HCT116 (cell line): Measurements from ENCODE around the gene GLOD4.

Experiments
- EZH2 ChIP-seq: fragments of 200-600 bp; sonication (generic); IDR thresholded peaks from 2 replicates; pipeline ENCODE4 v1.6.1; 2017; ENCODE audit warnings: antibody characterized with exemption, mixed run types
- TF ChIP-seq, protein P1 (sequence below), 3 experiments: fragments of 200-600 bp in 1 of 3; sonication (generic) in 1 of 3; IDR thresholded peaks in 2 of 3; conservative IDR thresholded peaks in 1 of 3; 2 replicates each; pipeline ENCODE4 v1.5.1; 2012 to 2017; ENCODE audit warnings: low read depth in 2 of 3, low read length in 2 of 3, antibody characterized with exemption in 1 of 3, borderline replicate concordance in 1 of 3, control low read depth in 1 of 3, mild to moderate bottlenecking in 1 of 3, mixed read lengths in 1 of 3, mixed run types in 1 of 3, moderate library complexity in 1 of 3; ENCODE audit not compliant: insufficient read depth in 1 of 3

DNA sequence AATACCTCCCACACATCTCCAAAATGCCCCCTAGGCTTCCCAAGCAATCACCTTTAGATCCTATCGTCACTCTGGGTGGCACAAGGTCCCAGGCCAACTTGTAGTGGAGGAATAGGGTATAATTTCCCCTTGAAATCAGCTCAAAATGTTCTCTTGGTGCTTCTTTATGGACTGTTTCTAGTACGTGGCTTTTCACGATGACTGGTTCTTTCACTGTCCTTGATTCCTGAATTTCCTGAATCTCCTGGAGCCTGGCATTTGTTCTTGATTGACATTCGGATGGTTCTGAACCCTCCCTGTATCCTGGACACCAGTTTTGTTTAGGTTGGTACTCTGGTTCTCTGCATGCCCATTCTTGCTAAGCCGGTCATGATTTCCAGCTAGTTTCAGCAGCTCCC is 60.5 kb downstream of the GLOD4 start:
- TF ChIP-seq EZH2 = no peak
- TF ChIP-seq, protein P1, sequence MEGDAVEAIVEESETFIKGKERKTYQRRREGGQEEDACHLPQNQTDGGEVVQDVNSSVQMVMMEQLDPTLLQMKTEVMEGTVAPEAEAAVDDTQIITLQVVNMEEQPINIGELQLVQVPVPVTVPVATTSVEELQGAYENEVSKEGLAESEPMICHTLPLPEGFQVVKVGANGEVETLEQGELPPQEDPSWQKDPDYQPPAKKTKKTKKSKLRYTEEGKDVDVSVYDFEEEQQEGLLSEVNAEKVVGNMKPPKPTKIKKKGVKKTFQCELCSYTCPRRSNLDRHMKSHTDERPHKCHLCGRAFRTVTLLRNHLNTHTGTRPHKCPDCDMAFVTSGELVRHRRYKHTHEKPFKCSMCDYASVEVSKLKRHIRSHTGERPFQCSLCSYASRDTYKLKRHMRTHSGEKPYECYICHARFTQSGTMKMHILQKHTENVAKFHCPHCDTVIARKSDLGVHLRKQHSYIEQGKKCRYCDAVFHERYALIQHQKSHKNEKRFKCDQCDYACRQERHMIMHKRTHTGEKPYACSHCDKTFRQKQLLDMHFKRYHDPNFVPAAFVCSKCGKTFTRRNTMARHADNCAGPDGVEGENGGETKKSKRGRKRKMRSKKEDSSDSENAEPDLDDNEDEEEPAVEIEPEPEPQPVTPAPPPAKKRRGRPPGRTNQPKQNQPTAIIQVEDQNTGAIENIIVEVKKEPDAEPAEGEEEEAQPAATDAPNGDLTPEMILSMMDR (IDR thresholded peaks at IDR 0.05 in 2 of 3, conservative IDR thresholded peaks at IDR 0.05 in 1 of 3; ENCODE audit: borderline replicate concordance in 1 of 3, insufficient read depth in 1 of 3, low read depth in 2 of 3, low read length in 2 of 3) = no peak
